Suppressor macrophage treated with lipopolysaccharide for 4 hours (primary cell): ENCODE results near the gene EPHA7.

Experiments used
- DNase-seq: peaks from one replicate; pipeline ENCODE4 v3.0.0-alpha.2; 2020

Gene EPHA7

DNA sequence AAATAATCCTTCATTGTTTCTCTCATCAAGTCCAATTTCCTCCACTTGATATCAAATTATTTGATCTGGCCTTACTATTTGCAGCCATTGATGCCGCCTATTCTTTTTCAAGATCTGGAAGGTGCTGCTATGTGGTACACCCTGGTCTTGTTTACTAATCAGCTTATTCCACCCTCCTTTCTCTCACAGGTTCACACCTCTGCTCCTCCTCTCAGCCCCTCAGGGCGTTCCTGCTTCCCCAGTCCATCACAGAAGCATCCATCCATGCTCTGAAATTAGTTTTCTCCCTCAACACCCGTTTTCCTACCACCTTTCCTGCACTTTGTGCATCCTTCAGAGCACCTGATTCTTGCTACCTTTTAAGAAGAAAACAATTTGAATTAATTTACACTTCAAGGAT is 183.6 kb downstream of the EPHA7 start:
- no peak for DNase-seq

- DNase-seq, result no peak
Observed at GRCh38 chr6:93226822-93227221, 192.5 kb downstream of the EPHA7 start.

- DNase-seq, result no peak
Observed at GRCh38 chr6:93222071-93222851, 197.1 kb downstream of the EPHA7 start.

GRCh38 chr6:93219447-93219846 is 199.9 kb downstream of the EPHA7 start:
- no peak for DNase-seq

- no peak for DNase-seq
Observed at GRCh38 chr6:93218096-93218495, 201.3 kb downstream of the EPHA7 start.

GRCh38 chr6:93213028-93213427 is 206.3 kb downstream of the EPHA7 start:
- DNase-seq, result no peak

- no peak for DNase-seq
Observed at GRCh38 chr6:93210908-93211307, 208.5 kb downstream of the EPHA7 start.

DNA sequence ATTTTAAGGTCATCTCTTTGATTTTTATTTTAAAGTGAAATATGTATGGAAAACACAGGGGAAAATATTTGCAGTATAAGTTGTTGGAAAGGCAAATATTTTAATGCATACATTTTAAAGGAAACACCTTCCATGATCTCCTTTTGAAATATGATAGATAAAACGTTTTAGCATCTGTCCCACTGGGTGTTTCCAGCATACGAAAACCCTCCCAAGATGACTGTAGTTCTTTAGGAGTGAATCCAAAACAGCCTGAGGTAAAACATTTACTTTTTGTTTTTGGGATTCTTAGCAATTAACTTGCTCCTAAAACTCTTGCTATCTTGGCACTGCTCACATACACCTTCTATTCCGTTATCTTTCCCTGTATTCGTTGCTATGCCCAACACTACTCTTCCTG is 210.0 kb downstream of the EPHA7 start:
- no peak for DNase-seq

GRCh38 chr6:93196406-93196970 is 222.9 kb downstream of the EPHA7 start:
- no peak for DNase-seq

DNA sequence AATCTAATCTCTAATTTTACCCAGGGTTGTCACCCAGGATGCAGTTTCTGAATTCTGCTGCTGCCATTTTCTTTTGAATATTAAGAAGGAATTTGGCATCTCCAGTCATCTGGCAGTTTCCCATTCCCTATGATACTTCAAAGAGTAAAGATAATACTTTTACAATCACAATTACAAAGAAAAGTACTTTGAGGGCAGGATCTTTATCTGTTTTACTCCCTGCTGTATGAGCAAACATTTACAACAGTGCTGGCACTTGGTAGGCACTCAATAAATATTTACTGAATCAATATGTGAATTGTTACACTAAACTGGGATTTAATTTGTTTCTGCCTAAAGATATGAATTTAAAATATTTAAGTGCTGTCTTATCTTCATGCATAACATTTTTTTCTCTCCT is 224.9 kb downstream of the EPHA7 start:
- DNase-seq, result no peak

DNA sequence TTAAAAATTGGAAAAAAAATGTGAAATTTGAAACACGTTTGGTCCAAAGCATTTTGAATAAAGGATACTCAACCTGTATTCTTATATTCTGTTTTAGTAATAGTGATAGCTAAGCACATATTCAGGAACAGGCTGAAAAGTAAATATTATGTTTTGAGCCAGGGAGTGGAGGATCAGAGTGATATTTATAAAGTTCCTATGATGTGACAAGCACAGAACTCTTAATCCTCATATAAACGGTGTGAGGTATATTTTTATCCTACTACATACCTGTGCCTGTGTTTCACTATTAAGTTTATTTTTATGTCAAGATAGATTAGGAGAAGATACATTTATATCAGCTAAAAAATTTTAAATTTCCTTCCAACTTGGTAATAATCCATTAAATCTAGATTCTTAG is 225.5 kb downstream of the EPHA7 start:
- DNase-seq, result no peak
